GM23338 (cell line): Measurements from ENCODE around the gene CWC22. TPM values are rescaled to one million over a fixed set of nuclear protein-coding genes. Genes with fewer than 3 reads are reported as not detected.
"Not testable (repeated sequence)": the region's sequence is repeated elsewhere in the genome, so short reads cannot be mapped to it uniquely, and the experiment has no call there.

Experiments used
- ATAC-seq: fragments of 200-7000 bp; cut with Tn5 transposase; 3 replicates; pipeline ENCODE4 v1.9.1; 2020
- DNase-seq: peaks from one replicate; pipeline ENCODE4 v3.0.0-alpha.2; 2015; ENCODE audit warnings: low spot score
- H2AFZ ChIP-seq: fragments of 200-600 bp; sonication (generic); 2 replicates; pipeline ENCODE4 v1.8.0; 2016; ENCODE audit warnings: antibody characterized with exemption, mild to moderate bottlenecking, moderate library complexity
- H3F3A ChIP-seq: fragments of 200-600 bp; sonication (generic); replicated peaks from 2 replicates; pipeline ENCODE4 v1.8.0; 2017; ENCODE audit warnings: antibody characterized with exemption, mixed run types, low read depth
- H3K27ac ChIP-seq: fragments of 200-600 bp; sonication (generic); 2 replicates; pipeline ENCODE4 v1.6.1; 2016; ENCODE audit warnings: low read depth
- H3K27me3 ChIP-seq: fragments of 200-600 bp; sonication (generic); 2 replicates; pipeline ENCODE4 v1.8.0; 2016; ENCODE audit warnings: mild to moderate bottlenecking, mixed run types, moderate library complexity; ENCODE audit not compliant: insufficient read depth
- H3K36me3 ChIP-seq: fragments of 200-600 bp; sonication (generic); 2 replicates; pipeline ENCODE4 v1.8.0; 2016; ENCODE audit warnings: mild to moderate bottlenecking; ENCODE audit not compliant: insufficient read depth
- H3K4me1 ChIP-seq: fragments of 200-600 bp; sonication (generic); 2 replicates; pipeline ENCODE4 v1.8.0; 2016; ENCODE audit warnings: mild to moderate bottlenecking, moderate library complexity; ENCODE audit not compliant: insufficient read depth
- H3K4me2 ChIP-seq: fragments of 200-600 bp; sonication (generic); 2 replicates; pipeline ENCODE4 v1.7.1; 2017; ENCODE audit warnings: mixed run types
- H3K4me3 ChIP-seq: fragments of 200-600 bp; sonication (generic); 2 replicates; pipeline ENCODE4 v1.6.1; 2016; ENCODE audit warnings: mixed run types
- H3K79me2 ChIP-seq: fragments of 200-600 bp; sonication (generic); replicated peaks from 2 replicates; pipeline ENCODE4 v1.8.0; 2017; ENCODE audit warnings: mild to moderate bottlenecking; ENCODE audit not compliant: insufficient read depth
- H3K9me2 ChIP-seq: fragments of 200-600 bp; sonication (generic); 2 replicates; pipeline ENCODE4 v1.8.0; 2017; ENCODE audit not compliant: insufficient read depth
- H4K20me1 ChIP-seq: fragments of 200-600 bp; sonication (generic); replicated peaks from 2 replicates; pipeline ENCODE4 v1.8.0; 2017; ENCODE audit warnings: mild to moderate bottlenecking; ENCODE audit not compliant: insufficient read depth
- H3K27ac Mint-ChIP-seq: 2 replicates; pipeline ENCODE4 v1.8.0; 2020; ENCODE audit warnings: inconsistent platforms, mild to moderate bottlenecking, moderate library complexity, mixed read lengths
- H3K27me3 Mint-ChIP-seq: 3 replicates; pipeline ENCODE4 v1.8.0; 2022; ENCODE audit warnings: low read depth, mild to moderate bottlenecking, moderate library complexity, mixed read lengths, inconsistent platforms; ENCODE audit not compliant: insufficient read depth, poor library complexity
- H3K36me3 Mint-ChIP-seq: 3 replicates; pipeline ENCODE4 v1.8.0; 2021; ENCODE audit warnings: low read depth, mild to moderate bottlenecking, inconsistent platforms, moderate library complexity, mixed read lengths
- H3K4me1 Mint-ChIP-seq: 3 replicates; pipeline ENCODE4 v1.8.0; 2020; ENCODE audit warnings: mild to moderate bottlenecking, inconsistent platforms, mixed read lengths
- H3K4me3 Mint-ChIP-seq: 3 replicates; pipeline ENCODE4 v1.8.0; 2021; ENCODE audit warnings: moderate library complexity, mild to moderate bottlenecking, inconsistent platforms, mixed read lengths
- H3K9me3 Mint-ChIP-seq: 3 replicates; pipeline ENCODE4 v1.8.0; 2020; ENCODE audit warnings: moderate library complexity, mild to moderate bottlenecking, inconsistent platforms, mixed read lengths
- CTCF ChIP-seq, 2 experiments: fragments of 200-600 bp in 1 of 2; sonication (generic) in 1 of 2; conservative IDR thresholded peaks; 2 replicates each; pipeline versions ENCODE4 v1.5.1 to v1.6.1; 2016 to 2017; ENCODE audit warnings: antibody characterized with exemption in 2 of 2, low read depth in 2 of 2, mild to moderate bottlenecking in 2 of 2, moderate library complexity in 1 of 2
- EZH2 ChIP-seq: fragments of 200-600 bp; sonication (generic); IDR thresholded peaks from one replicate; pipeline ENCODE4 v1.8.0; 2017; ENCODE audit warnings: antibody characterized with exemption, mild to moderate bottlenecking, low read depth; ENCODE audit not compliant: unreplicated experiment
- EZH2phosphoT487 ChIP-seq: fragments of 200-600 bp; sonication (generic); IDR thresholded peaks from one replicate; pipeline ENCODE4 v1.8.1; 2018; ENCODE audit warnings: antibody characterized with exemption; ENCODE audit not compliant: unreplicated experiment
- NANOG ChIP-seq: IDR thresholded peaks from 2 replicates; pipeline ENCODE4 v1.6.1; 2016; ENCODE audit warnings: antibody characterized with exemption, borderline replicate concordance
- STAT1 ChIP-seq: IDR thresholded peaks from one replicate; pipeline ENCODE4 v1.6.1; 2016; ENCODE audit warnings: antibody characterized with exemption; ENCODE audit not compliant: unreplicated experiment
- ZNF114 ChIP-seq: fragments of 250-450 bp; sonication (Bioruptor Pico); IDR thresholded peaks from 2 replicates; pipeline ENCODE4 v1.5.0; 2020; ENCODE audit warnings: mild to moderate bottlenecking, moderate library complexity
- ZNF331 ChIP-seq: fragments of 250-450 bp; sonication (Bioruptor Pico); IDR thresholded peaks from 2 replicates; pipeline ENCODE4 v1.5.0; 2020; ENCODE audit warnings: low read depth, mild to moderate bottlenecking, moderate library complexity
- polyA plus RNA-seq: library from polyadenylated mRNA; unstranded; fragments of >200 nt; fragmentation: Nextera tagmentation; extraction: Ambion mirVana; gene quantifications from 2 replicates; pipeline ENCODE4 v1.2.1, GENCODE V29; 2016
- total RNA-seq: library from RNA; depleted of rRNA; stranded (reverse); fragments of >200 nt; shearing (Covaris generic); gene quantifications from 2 replicates; pipeline ENCODE4 v1.2.3, GENCODE V29; 2014

The CWC22 gene
- total and polyA plus RNA-seq, 2 experiments from 2014 or later = 36.0 to 38.3 TPM

- Histone ChIP-seq H3K27me3 (no peaks in the 10 kb centered on the region), H3K4me2 (no peak overlapping the region), H3K36me3 (no peaks in the 10 kb centered on the region), H3K9me2 (no peaks in the 10 kb centered on the region), H3K79me2 (no peaks in the 10 kb centered on the region), H3K27ac (no peak overlapping the region), H2AFZ (no peak overlapping the region), H4K20me1 (no peaks in the 10 kb centered on the region), H3F3A (no peaks in the 10 kb centered on the region), H3K4me1 (no peaks in the 10 kb centered on the region), H3K4me3 (no peak overlapping the region)
- H3K27ac Mint-ChIP-seq = no peak overlapping the region
- peaks cover 4% of the 10 kb centered on the region for H3K27me3 Mint-ChIP-seq
- ATAC-seq = no peak
- peaks cover 13% of the 10 kb centered on the region for H3K4me1 Mint-ChIP-seq
- H3K36me3 Mint-ChIP-seq = peaks cover 32% of the 10 kb centered on the region
- no peak for TF ChIP-seq ZNF331 (CRISPR knock-in tag)
- H3K9me3 Mint-ChIP-seq = peaks cover 39% of the 10 kb centered on the region
- no peak for DNase-seq
- no peak overlapping the region for H3K4me3 Mint-ChIP-seq
These were observed 74.3 kb downstream of the CWC22 start for GRCh38 chr2:179932786-179933185.

GRCh38 chr2:179931502-179931901, 75.6 kb downstream of the CWC22 start:
- peaks cover 47% of the 10 kb centered on the region for H3K9me3 Mint-ChIP-seq
- no peak overlapping the region for H3K4me3 Mint-ChIP-seq
- Histone ChIP-seq H3K27ac (no peak overlapping the region), H3F3A (no peaks in the 10 kb centered on the region), H3K4me3 (no peak overlapping the region), H3K36me3 (no peaks in the 10 kb centered on the region), H3K4me1 (no peaks in the 10 kb centered on the region), H3K9me2 (no peaks in the 10 kb centered on the region), H3K27me3 (no peaks in the 10 kb centered on the region), H2AFZ (no peak overlapping the region), H3K79me2 (no peaks in the 10 kb centered on the region), H4K20me1 (no peaks in the 10 kb centered on the region), H3K4me2 (no peak overlapping the region)
- TF ChIP-seq ZNF114 (no peak), NANOG (no peak)
- ATAC-seq (no peak), DNase-seq (no peak)
- peaks cover 13% of the 10 kb centered on the region for H3K4me1 Mint-ChIP-seq
- no peak overlapping the region for H3K27ac Mint-ChIP-seq
- H3K27me3 Mint-ChIP-seq = peaks cover 4% of the 10 kb centered on the region
- peaks cover 34% of the 10 kb centered on the region for H3K36me3 Mint-ChIP-seq

- H3K4me2 ChIP-seq, H3K36me3 ChIP-seq, H3K27ac ChIP-seq, H3K4me1 ChIP-seq, H3K4me1 Mint-ChIP-seq, H3K4me3 ChIP-seq, H3K4me3 Mint-ChIP-seq, H3F3A ChIP-seq, ATAC-seq, H3K9me2 ChIP-seq, H3K79me2 ChIP-seq, H3K27ac Mint-ChIP-seq, H3K27me3 ChIP-seq, H4K20me1 ChIP-seq, H2AFZ ChIP-seq, H3K27me3 Mint-ChIP-seq, DNase-seq: not testable (repeated sequence)
- peaks cover 60% of the 10 kb centered on the region for H3K9me3 Mint-ChIP-seq
- peaks cover 34% of the 10 kb centered on the region for H3K36me3 Mint-ChIP-seq
These were observed 77.1 kb downstream of the CWC22 start for GRCh38 chr2:179929997-179930396.

GRCh38 chr2:179927041-179927440, 80.1 kb downstream of the CWC22 start:
- no peak overlapping the region for H3K4me2 ChIP-seq
- H3K4me1 Mint-ChIP-seq = no peaks in the 10 kb centered on the region
- DNase-seq = no peak
- peaks cover 4% of the 10 kb centered on the region for H3K27me3 Mint-ChIP-seq
- H3K27ac Mint-ChIP-seq = no peak overlapping the region
- no peak overlapping the region for H3K27ac ChIP-seq
- H3K79me2 ChIP-seq = no peaks in the 10 kb centered on the region
- no peak overlapping the region for H3K4me3 ChIP-seq
- H2AFZ ChIP-seq = no peak overlapping the region
- H4K20me1 ChIP-seq = no peaks in the 10 kb centered on the region
- no peak for ATAC-seq
- no peaks in the 10 kb centered on the region for H3K9me2 ChIP-seq
- no peak overlapping the region for H3K4me3 Mint-ChIP-seq
- H3K27me3 ChIP-seq = no peaks in the 10 kb centered on the region
- H3K4me1 ChIP-seq = no peaks in the 10 kb centered on the region
- H3K36me3 ChIP-seq = no peaks in the 10 kb centered on the region
- peaks cover 34% of the 10 kb centered on the region for H3K36me3 Mint-ChIP-seq
- no peaks in the 10 kb centered on the region for H3F3A ChIP-seq
- H3K9me3 Mint-ChIP-seq = peaks cover 62% of the 10 kb centered on the region
- TF ChIP-seq EZH2phosphoT487 (no peak), CTCF (conservative IDR thresholded peaks at IDR 0.05; ENCODE audit: low read depth in 2 of 2) (no peak), STAT1 (no peak), ZNF331 (CRISPR knock-in tag) (no peak), EZH2 (no peak)
